MM.1S (cell line): ENCODE measurements around the gene DACH1.

Experiments
- CTCF ChIP-seq: fragments of 300-600 bp; sonication (generic); IDR thresholded peaks from 2 replicates; pipeline ENCODE4 v1.5.1; 2016; ENCODE audit warnings: antibody characterized with exemption, low read length, mixed read lengths
- EZH2 ChIP-seq: fragments of 300-600 bp; sonication (generic); optimal IDR thresholded peaks from 2 replicates; pipeline ENCODE3; 2017; ENCODE audit warnings: low read depth, mild to moderate bottlenecking, antibody characterized with exemption, low read length, mixed read lengths
- EZH2phosphoT487 ChIP-seq: fragments of 300-600 bp; sonication (generic); IDR thresholded peaks from 2 replicates; pipeline ENCODE4 v1.6.1; 2018; ENCODE audit warnings: antibody characterized with exemption, low read length

GRCh38 chr13:71875823-71876222 is 8.8 kb upstream of the DACH1 start:
- TF ChIP-seq CTCF (no peak), EZH2 (no peak), EZH2phosphoT487 (no peak)
